PFSK-1 (cell line): ENCODE measurements around the gene DCDC2B.

Experiments
- FOXP2 ChIP-seq: optimal IDR thresholded peaks from 2 replicates; pipeline ENCODE3; 2011; ENCODE audit warnings: borderline replicate concordance, control low read depth, inconsistent platforms; ENCODE audit not compliant: insufficient read depth; ENCODE audit errors: extremely low read length, extremely low read depth
- POLR2AphosphoS5 ChIP-seq: IDR thresholded peaks from 2 replicates; pipeline ENCODE4 v1.6.1; 2012; ENCODE audit warnings: low read depth, mild to moderate bottlenecking, control low read depth, low read length, moderate library complexity
- REST ChIP-seq, 2 experiments: IDR thresholded peaks; 2 replicates each; pipeline versions ENCODE4 v1.6.1 to v1.8.0; 2011 to 2012; ENCODE audit warnings: low read depth in 2 of 2, low read length in 2 of 2, control low read depth in 1 of 2, inconsistent platforms in 1 of 2, mild to moderate bottlenecking in 1 of 2, moderate library complexity in 1 of 2; ENCODE audit not compliant: insufficient read depth in 1 of 2
- SIN3A ChIP-seq: IDR thresholded peaks from 2 replicates; pipeline ENCODE4 v1.6.1; 2012; ENCODE audit warnings: mild to moderate bottlenecking, low read length, moderate library complexity, borderline replicate concordance; ENCODE audit not compliant: insufficient read depth
- TAF1 ChIP-seq: IDR thresholded peaks from 2 replicates; pipeline ENCODE4 v1.6.1; 2012; ENCODE audit warnings: low read length, control low read depth, borderline replicate concordance; ENCODE audit not compliant: insufficient read depth

Gene DCDC2B

DNA sequence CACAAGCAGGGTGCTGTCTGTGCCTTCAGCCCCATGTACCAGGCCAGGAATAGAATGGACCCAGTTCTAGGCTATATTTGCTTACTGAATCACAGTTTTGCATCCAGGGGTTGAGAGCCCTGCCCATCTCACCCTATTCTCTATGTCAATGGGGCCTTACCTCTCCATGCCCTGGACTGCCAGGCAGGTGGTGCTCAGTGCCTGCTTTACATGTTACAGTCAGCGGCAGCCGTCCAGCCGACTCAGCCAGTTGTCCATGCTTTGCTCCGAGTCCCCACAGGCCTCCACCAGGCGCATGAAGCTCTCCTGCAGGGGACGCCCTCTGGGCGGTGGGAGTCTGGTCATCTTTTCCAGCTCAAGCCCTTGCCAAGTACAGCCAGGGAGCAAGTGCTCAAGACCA, 25.9 kb downstream of the DCDC2B start:
- TF ChIP-seq FOXP2, result no peak
- TF ChIP-seq REST (IDR thresholded peaks at IDR 0.05; ENCODE audit: insufficient read depth in 1 of 2, low read depth in 2 of 2, low read length in 2 of 2), result no peak
- TF ChIP-seq SIN3A, result no peak
- no peak for TF ChIP-seq POLR2AphosphoS5
- TF ChIP-seq TAF1, result no peak

- TF ChIP-seq REST (IDR thresholded peaks at IDR 0.05; ENCODE audit: insufficient read depth in 1 of 2, low read depth in 2 of 2, low read length in 2 of 2), result no peak
- TF ChIP-seq POLR2AphosphoS5, result no peak
- TF ChIP-seq FOXP2, result no peak
- no peak for TF ChIP-seq SIN3A
- TF ChIP-seq TAF1, result no peak
Measured at GRCh38 chr1:32239337-32239736, 30.4 kb downstream of the DCDC2B start.

DNA sequence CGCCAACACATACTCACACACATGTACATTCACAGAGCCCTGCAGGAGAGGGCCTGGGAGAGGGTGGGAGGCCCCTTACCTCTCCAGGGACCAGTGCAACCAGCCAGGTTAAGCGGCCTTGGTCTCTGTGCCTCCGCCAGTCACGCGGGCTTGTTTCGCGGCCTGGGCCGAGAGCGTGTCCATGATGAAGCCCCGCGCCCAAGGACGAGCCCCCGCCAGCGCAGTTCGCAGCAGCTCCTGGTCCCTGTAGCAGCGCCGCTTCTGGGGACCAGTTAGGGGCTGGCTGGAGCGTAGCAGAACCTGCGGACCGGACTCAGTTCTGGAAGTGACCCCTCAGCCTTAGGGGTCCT, 30.9 kb downstream of the DCDC2B start:
- no peak for TF ChIP-seq FOXP2
- TF ChIP-seq SIN3A, result no peak
- no peak for TF ChIP-seq REST (IDR thresholded peaks at IDR 0.05; ENCODE audit: insufficient read depth in 1 of 2, low read depth in 2 of 2, low read length in 2 of 2)
- no peak for TF ChIP-seq POLR2AphosphoS5
- no peak for TF ChIP-seq TAF1

GRCh38 chr1:32240140-32240951, 31.5 kb downstream of the DCDC2B start:
- TF ChIP-seq POLR2AphosphoS5, result no peak

DNA sequence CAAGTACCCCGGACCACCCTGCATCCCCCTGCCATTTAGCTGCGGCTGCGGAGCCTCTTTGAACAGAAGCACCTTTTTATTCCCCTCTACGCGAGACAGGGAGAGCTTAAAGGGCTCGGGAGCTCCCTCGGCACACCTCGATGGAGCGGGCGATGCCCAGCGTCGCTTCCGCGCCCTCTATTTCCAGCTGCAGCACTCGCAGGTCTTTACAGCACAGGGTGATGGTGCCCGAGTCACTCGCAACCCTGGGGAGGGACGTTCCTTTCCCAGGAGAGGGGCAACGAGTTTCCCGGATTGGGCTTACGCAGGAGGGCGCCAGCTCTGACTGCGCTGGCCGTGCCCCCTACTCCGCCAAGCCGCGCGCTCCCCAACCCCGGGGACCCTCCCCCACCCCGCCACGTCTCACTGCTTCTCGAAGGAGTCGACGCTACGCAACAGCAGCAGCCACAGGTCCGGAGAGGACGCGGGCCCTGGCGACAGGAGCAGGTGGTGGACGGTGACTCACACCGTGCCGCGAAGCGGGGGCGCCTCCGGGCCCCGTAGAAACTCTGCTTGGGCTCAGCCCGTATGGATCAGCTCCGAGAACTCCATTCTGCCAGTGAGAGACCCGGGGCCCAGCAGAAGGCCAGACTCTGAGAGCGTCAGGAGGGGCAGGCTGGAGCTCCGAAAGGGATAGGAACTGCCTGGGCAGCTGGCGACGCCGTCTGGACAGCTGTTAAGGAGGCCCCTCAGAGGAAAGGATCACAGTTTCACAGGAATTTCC, 32.3 kb downstream of the DCDC2B start:
- TF ChIP-seq SIN3A (no peak), FOXP2 (no peak), POLR2AphosphoS5 (no peak), TAF1 (no peak), REST (IDR thresholded peaks at IDR 0.05; ENCODE audit: insufficient read depth in 1 of 2, low read depth in 2 of 2, low read length in 2 of 2) (no peak)
